IMR-90 (cell line): ENCODE results near the gene TEK. TPM values are rescaled to one million over a fixed set of nuclear protein-coding genes. Genes with fewer than 3 reads are reported as not detected.

ENCODE experiments used
- ATAC-seq: fragments of 200-7000 bp; cut with Tn5 transposase; 2 replicates; pipeline ENCODE4 v1.9.1; 2020; ENCODE audit warnings: low read depth, mild to moderate bottlenecking, moderate library complexity
- BruUV-seq: library from RNA; stranded (reverse); fragments of 400-500 nt; replicated peaks from 2 replicates; lab custom pipeline; 2021; lab: Mats Ljungman, UMichigan
- CTCF ChIA-PET: fragments of 300-600 bp; formaldehyde crosslinking; extraction: SDS; loops from one replicate; lab custom pipeline; 2021; ENCODE audit warnings: antibody characterized with exemption; lab: Yijun Ruan, JAX
- POLR2A ChIA-PET: fragments of 300-600 bp; sonication (Branson Sonifier 250); formaldehyde crosslinking; loops from one replicate; lab custom pipeline; 2022; ENCODE audit warnings: antibody characterized with exemption; ENCODE audit not compliant: unreplicated experiment; lab: Charles Lee
- DNase-seq: peaks from one replicate; pipeline ENCODE4 v3.0.0; 2013
- H2AFZ ChIP-seq: replicated peaks from 2 replicates; pipeline ENCODE3; 2013; ENCODE audit warnings: low read length, mild to moderate bottlenecking; ENCODE audit not compliant: poor library complexity
- H2AK5ac ChIP-seq: 2 replicates; pipeline ENCODE4 v1.6.1; 2013; ENCODE audit warnings: low read depth, low read length, inconsistent platforms
- H2AK9ac ChIP-seq: replicated peaks from 2 replicates; pipeline ENCODE3; 2013; ENCODE audit warnings: mild to moderate bottlenecking, low read depth, low read length, moderate library complexity; ENCODE audit not compliant: poor library complexity
- H2BK120ac ChIP-seq: 2 replicates; pipeline ENCODE4 v1.6.1; 2013; ENCODE audit warnings: low read depth, low read length, inconsistent platforms
- H2BK15ac ChIP-seq: 3 replicates; pipeline ENCODE4 v1.6.1; 2013; ENCODE audit warnings: low read depth, low read length, inconsistent platforms
- H2BK20ac ChIP-seq: 2 replicates; pipeline ENCODE4 v1.6.1; 2013; ENCODE audit warnings: low read depth, mild to moderate bottlenecking, inconsistent platforms, low read length, moderate library complexity
- H2BK5ac ChIP-seq: 2 replicates; pipeline ENCODE4 v1.6.1; 2013; ENCODE audit warnings: mild to moderate bottlenecking, low read depth, low read length, inconsistent platforms; ENCODE audit not compliant: poor library complexity, severe bottlenecking
- H3K14ac ChIP-seq: replicated peaks from 2 replicates; pipeline ENCODE4 v1.6.1; 2013; ENCODE audit warnings: low read depth, low read length, inconsistent platforms
- H3K18ac ChIP-seq: 2 replicates; pipeline ENCODE4 v1.6.1; 2013; ENCODE audit warnings: low read depth, low read length, control low read depth
- H3K23ac ChIP-seq: 2 replicates; pipeline ENCODE4 v1.6.1; 2013; ENCODE audit warnings: low read depth, low read length, inconsistent platforms
- H3K27ac ChIP-seq: 2 replicates; pipeline ENCODE4 v1.5.1; 2013; ENCODE audit warnings: mild to moderate bottlenecking, control low read depth, low read length; ENCODE audit not compliant: insufficient read depth
- H3K27me3 ChIP-seq: 2 replicates; pipeline ENCODE4 v1.6.1; 2013; ENCODE audit warnings: low read length; ENCODE audit not compliant: control insufficient read depth, insufficient read depth
- H3K36me3 ChIP-seq: 2 replicates; pipeline ENCODE4 v1.6.1; 2013; ENCODE audit warnings: low read length, mixed read lengths; ENCODE audit not compliant: control insufficient read depth, insufficient read depth
- H3K4ac ChIP-seq: 2 replicates; pipeline ENCODE4 v1.6.1; 2013; ENCODE audit warnings: low read depth, low read length, inconsistent platforms
- H3K4me1 ChIP-seq: 2 replicates; pipeline ENCODE4 v1.6.1; 2013; ENCODE audit warnings: low read length, mixed read lengths; ENCODE audit not compliant: control insufficient read depth, insufficient read depth
- H3K4me2 ChIP-seq: 2 replicates; pipeline ENCODE4 v1.6.1; 2013; ENCODE audit warnings: low read depth, mild to moderate bottlenecking, control low read depth, low read length, moderate library complexity
- H3K4me3 ChIP-seq: 2 replicates; pipeline ENCODE4 v1.5.1; 2013; ENCODE audit warnings: low read depth, mild to moderate bottlenecking, control low read depth, low read length, moderate library complexity; ENCODE audit not compliant: insufficient read depth
- H3K56ac ChIP-seq: 2 replicates; pipeline ENCODE4 v1.6.1; 2013; ENCODE audit warnings: low read length, inconsistent platforms; ENCODE audit not compliant: insufficient read depth; ENCODE audit errors: extremely low read depth
- H3K79me1 ChIP-seq, 2 experiments: 2 replicates each; pipeline ENCODE4 v1.6.1; 2013; ENCODE audit warnings: low read length in 2 of 2, inconsistent platforms in 1 of 2, low read depth in 1 of 2
- H3K9ac ChIP-seq: 2 replicates; pipeline ENCODE4 v1.6.1; 2013; ENCODE audit warnings: low read depth, low read length, control low read depth
- H3K9me1 ChIP-seq: 2 replicates; pipeline ENCODE4 v1.6.1; 2013; ENCODE audit warnings: low read length, inconsistent platforms; ENCODE audit not compliant: insufficient read depth
- H3K9me3 ChIP-seq: 2 replicates; pipeline ENCODE4 v1.6.1; 2013; ENCODE audit warnings: low read length; ENCODE audit not compliant: control insufficient read depth, insufficient read depth
- H4K20me1 ChIP-seq: 2 replicates; pipeline ENCODE4 v1.6.1; 2013; ENCODE audit warnings: low read length, inconsistent platforms; ENCODE audit not compliant: insufficient read depth
- H4K5ac ChIP-seq: 2 replicates; pipeline ENCODE4 v1.6.1; 2013; ENCODE audit warnings: mild to moderate bottlenecking, low read depth, low read length, control low read depth
- H4K8ac ChIP-seq, 2 experiments: 2 replicates each; pipeline ENCODE4 v1.6.1; 2013; ENCODE audit warnings: low read depth in 2 of 2, low read length in 2 of 2, control low read depth in 1 of 2, inconsistent platforms in 1 of 2
- H4K91ac ChIP-seq: 2 replicates; pipeline ENCODE4 v1.6.1; 2013; ENCODE audit warnings: low read depth, low read length, inconsistent platforms; ENCODE audit not compliant: insufficient read depth
- BHLHE40 ChIP-seq: fragments of 150-350 bp; IDR thresholded peaks from 2 replicates; pipeline ENCODE4 v1.6.1; 2016; ENCODE audit warnings: mild to moderate bottlenecking, low read depth, low read length
- CEBPB ChIP-seq: IDR thresholded peaks from 2 replicates; pipeline ENCODE4 v1.6.1; 2012; ENCODE audit warnings: low read depth, low read length, improper control_type of control experiment
- CHD1 ChIP-seq: IDR thresholded peaks from 2 replicates; pipeline ENCODE4 v1.6.1; 2012; ENCODE audit warnings: low read depth, low read length, improper control_type of control experiment
- FOS ChIP-seq: fragments of 150-350 bp; IDR thresholded peaks from 2 replicates; pipeline ENCODE4 v1.6.1; 2016; ENCODE audit warnings: low read depth, low read length
- MAFK ChIP-seq: IDR thresholded peaks from 2 replicates; pipeline ENCODE4 v1.6.1; 2012; ENCODE audit warnings: low read depth, low read length, improper control_type of control experiment
- MXI1 ChIP-seq: IDR thresholded peaks from 2 replicates; pipeline ENCODE4 v1.6.1; 2012; ENCODE audit warnings: low read depth, mild to moderate bottlenecking, low read length, moderate library complexity, borderline replicate concordance
- NFE2L2 ChIP-seq: fragments of 150-350 bp; IDR thresholded peaks from 2 replicates; pipeline ENCODE4 v1.6.1; 2016; ENCODE audit warnings: low read depth, mild to moderate bottlenecking, low read length
- POLR2A ChIP-seq: IDR thresholded peaks from 2 replicates; pipeline ENCODE4 v1.6.1; 2012; ENCODE audit warnings: mild to moderate bottlenecking, low read depth, low read length
- RAD21 ChIP-seq: IDR thresholded peaks from 2 replicates; pipeline ENCODE4 v1.6.1; 2012; ENCODE audit warnings: low read length, improper control_type of control experiment
- RCOR1 ChIP-seq: IDR thresholded peaks from 2 replicates; pipeline ENCODE4 v1.6.1; 2012; ENCODE audit warnings: mild to moderate bottlenecking, low read length, improper control_type of control experiment; ENCODE audit not compliant: insufficient replicate concordance
- RFX5 ChIP-seq: IDR thresholded peaks from 2 replicates; pipeline ENCODE4 v1.8.0; 2012; ENCODE audit warnings: low read depth, mild to moderate bottlenecking, low read length, moderate library complexity
- dilution Hi-C: fragments of 300-500 bp; cut with HindIII; formaldehyde crosslinking; loops from one replicate; pipeline ENCODE4 v1.14.3; 2018; ENCODE audit warnings: low sequenced_read_pairs; ENCODE audit not compliant: unreplicated experiment
- in situ Hi-C: fragments of 300-500 bp; cut with MboI; formaldehyde crosslinking; loops from 3 replicates; pipeline ENCODE4 v1.14.3; 2019; ENCODE audit warnings: low sequenced_read_pairs, inconsistent platforms, mixed read lengths
- intact Hi-C: fragments of 100-400 bp; cut with micrococcal nuclease; formaldehyde crosslinking; loops from 2 replicates; pipeline ENCODE4 v1.10.0; 2022
- polyA plus RNA-seq, 3 experiments: library from polyadenylated mRNA; depleted of rRNA; stranded (reverse); fragments of >200 nt; gene quantifications; 2 replicates each; pipeline ENCODE4 v1.2.3, GENCODE V29; 2012; ENCODE audit warnings: low replicate concordance in 1 of 3
- total RNA-seq: library from RNA; depleted of rRNA; stranded (reverse); fragments of >200 nt; gene quantifications from 2 replicates; pipeline ENCODE4 v1.2.3, GENCODE V29; 2012
- TF ChIP-seq, protein P1 (sequence below): conservative IDR thresholded peaks from 2 replicates; pipeline ENCODE4 v1.5.1; 2012; ENCODE audit warnings: mild to moderate bottlenecking, low read depth, low read length, improper control_type of control experiment
- TF ChIP-seq, protein P2 (sequence below): fragments of 150-350 bp; IDR thresholded peaks from 2 replicates; pipeline ENCODE4 v1.6.1; 2016; ENCODE audit warnings: low read depth, mild to moderate bottlenecking, low read length, moderate library complexity, borderline replicate concordance
- TF ChIP-seq, protein P3 (sequence below): fragments of 150-350 bp; IDR thresholded peaks from 2 replicates; pipeline ENCODE4 v1.6.1; 2017; ENCODE audit warnings: mild to moderate bottlenecking, antibody characterized with exemption, low read length, low read depth

The TEK gene
- total and polyA plus RNA-seq, 2 of the 4 experiments (the other 2 are of a cell fraction), result 6.3 to 11.7 TPM

- H3K9ac ChIP-seq, result no peak overlapping the region
- no peak overlapping the region for H2AFZ ChIP-seq
- H3K4ac ChIP-seq, result no peak overlapping the region
- H3K4me2 ChIP-seq, result no peak overlapping the region
- dilution Hi-C loops, result no loop called here
- DNase-seq, result no peak
- peaks cover 2% of the 10 kb centered on the region for H3K4me1 ChIP-seq
- no peak overlapping the region for H2AK9ac ChIP-seq
- no peak overlapping the region for H3K27ac ChIP-seq
- H2BK120ac ChIP-seq, result no peak overlapping the region
- no peak overlapping the region for H3K14ac ChIP-seq
- BruUV-seq, result no TSS peak
- no peak overlapping the region for H2BK5ac ChIP-seq
- CTCF ChIA-PET, result interaction anchor here (0.8 kb wide), 1 partner anchor 12 kb away, joined by 4 read pairs; no protein-coding TSS in a partner anchor
- no peaks in the 10 kb centered on the region; a peak in 1 of 4 replicates for H3K79me1 ChIP-seq
- H4K91ac ChIP-seq, result no peak overlapping the region
- no peak overlapping the region for H3K4me3 ChIP-seq
- H4K5ac ChIP-seq, result no peak overlapping the region
- H3K27me3 ChIP-seq, result no peaks in the 10 kb centered on the region
- TF ChIP-seq CHD1 (no peak), MAFK (no peak), RCOR1 (no peak), RAD21 (no peak), RFX5 (no peak), BHLHE40 (no peak), MXI1 (no peak), POLR2A (no peak), CEBPB (no peak), NFE2L2 (no peak), FOS (no peak)
- TF ChIP-seq, protein P1, sequence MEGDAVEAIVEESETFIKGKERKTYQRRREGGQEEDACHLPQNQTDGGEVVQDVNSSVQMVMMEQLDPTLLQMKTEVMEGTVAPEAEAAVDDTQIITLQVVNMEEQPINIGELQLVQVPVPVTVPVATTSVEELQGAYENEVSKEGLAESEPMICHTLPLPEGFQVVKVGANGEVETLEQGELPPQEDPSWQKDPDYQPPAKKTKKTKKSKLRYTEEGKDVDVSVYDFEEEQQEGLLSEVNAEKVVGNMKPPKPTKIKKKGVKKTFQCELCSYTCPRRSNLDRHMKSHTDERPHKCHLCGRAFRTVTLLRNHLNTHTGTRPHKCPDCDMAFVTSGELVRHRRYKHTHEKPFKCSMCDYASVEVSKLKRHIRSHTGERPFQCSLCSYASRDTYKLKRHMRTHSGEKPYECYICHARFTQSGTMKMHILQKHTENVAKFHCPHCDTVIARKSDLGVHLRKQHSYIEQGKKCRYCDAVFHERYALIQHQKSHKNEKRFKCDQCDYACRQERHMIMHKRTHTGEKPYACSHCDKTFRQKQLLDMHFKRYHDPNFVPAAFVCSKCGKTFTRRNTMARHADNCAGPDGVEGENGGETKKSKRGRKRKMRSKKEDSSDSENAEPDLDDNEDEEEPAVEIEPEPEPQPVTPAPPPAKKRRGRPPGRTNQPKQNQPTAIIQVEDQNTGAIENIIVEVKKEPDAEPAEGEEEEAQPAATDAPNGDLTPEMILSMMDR, result no peak
- TF ChIP-seq, protein P2, sequence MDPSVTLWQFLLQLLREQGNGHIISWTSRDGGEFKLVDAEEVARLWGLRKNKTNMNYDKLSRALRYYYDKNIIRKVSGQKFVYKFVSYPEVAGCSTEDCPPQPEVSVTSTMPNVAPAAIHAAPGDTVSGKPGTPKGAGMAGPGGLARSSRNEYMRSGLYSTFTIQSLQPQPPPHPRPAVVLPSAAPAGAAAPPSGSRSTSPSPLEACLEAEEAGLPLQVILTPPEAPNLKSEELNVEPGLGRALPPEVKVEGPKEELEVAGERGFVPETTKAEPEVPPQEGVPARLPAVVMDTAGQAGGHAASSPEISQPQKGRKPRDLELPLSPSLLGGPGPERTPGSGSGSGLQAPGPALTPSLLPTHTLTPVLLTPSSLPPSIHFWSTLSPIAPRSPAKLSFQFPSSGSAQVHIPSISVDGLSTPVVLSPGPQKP, result no peak
- TF ChIP-seq, protein P3, sequence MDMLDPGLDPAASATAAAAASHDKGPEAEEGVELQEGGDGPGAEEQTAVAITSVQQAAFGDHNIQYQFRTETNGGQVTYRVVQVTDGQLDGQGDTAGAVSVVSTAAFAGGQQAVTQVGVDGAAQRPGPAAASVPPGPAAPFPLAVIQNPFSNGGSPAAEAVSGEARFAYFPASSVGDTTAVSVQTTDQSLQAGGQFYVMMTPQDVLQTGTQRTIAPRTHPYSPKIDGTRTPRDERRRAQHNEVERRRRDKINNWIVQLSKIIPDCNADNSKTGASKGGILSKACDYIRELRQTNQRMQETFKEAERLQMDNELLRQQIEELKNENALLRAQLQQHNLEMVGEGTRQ, result no peak
- H3K9me1 ChIP-seq, result no peaks in the 10 kb centered on the region
- H3K9me3 ChIP-seq, result no peaks in the 10 kb centered on the region
- H3K18ac ChIP-seq, result no peak overlapping the region
- no peaks in the 10 kb centered on the region for H4K20me1 ChIP-seq
- H3K36me3 ChIP-seq, result no peaks in the 10 kb centered on the region
- H3K23ac ChIP-seq, result no peak overlapping the region
- no peak overlapping the region for H3K56ac ChIP-seq
- intact Hi-C loops, result no loop called here
- in situ Hi-C loops, result no loop called here
- H4K8ac ChIP-seq, result no peak overlapping the region
- no peak for ATAC-seq
- H2AK5ac ChIP-seq, result no peak overlapping the region
- POLR2A ChIA-PET, result no interaction called here
- no peak overlapping the region for H2BK15ac ChIP-seq
- H2BK20ac ChIP-seq, result no peak overlapping the region
Observed at GRCh38 chr9:27059907-27060306, 49.1 kb upstream of the TEK start.
